ENCODE data around the gene MYMK. TPM values are rescaled to one million over a fixed set of nuclear protein-coding genes. Genes with fewer than 3 reads are reported as not detected.

Gene MYMK
- total and polyA plus RNA-seq, 7 donors = not detected

DNA sequence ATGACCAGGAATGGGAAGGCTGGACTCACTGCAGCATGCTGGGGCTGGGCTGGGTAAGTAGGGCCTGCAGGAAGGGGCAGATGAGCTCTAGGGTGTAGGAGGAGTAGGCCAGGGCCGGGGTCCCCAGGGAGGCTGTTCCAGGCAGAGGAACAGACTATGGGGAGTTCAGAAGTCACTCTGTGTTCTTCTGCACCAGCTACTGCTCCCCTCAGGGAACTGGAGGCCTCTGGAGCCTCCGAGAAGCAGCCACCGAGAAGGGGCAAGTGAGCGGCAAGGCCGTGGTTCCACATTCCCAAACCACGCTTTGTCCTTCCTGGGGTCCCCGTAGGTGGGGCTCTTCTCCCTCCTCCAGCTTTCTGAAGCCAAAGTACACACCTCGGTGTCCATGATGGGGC lies 37.4 kb downstream of the MYMK start:
- Histone ChIP-seq H3K4me1 (no peaks in the 10 kb centered on the region), H3K27ac (peak overlapping the region in 1 of 4 donors; percentile 27), H3K9me3 (no peaks in the 10 kb centered on the region), H3K27me3 (peaks cover 0 to 16% (median 0%) of the 10 kb centered on the region in 3 donors), H3K36me3 (no peaks in the 10 kb centered on the region), H3K4me3 (no peak overlapping the region)
- DNase-seq = no peak
- TF ChIP-seq EP300 (IDR thresholded peaks at IDR 0.05) (no peak), POLR2A (IDR thresholded peaks at IDR 0.05) (no peak), POLR2AphosphoS5 (IDR thresholded peaks at IDR 0.05) (no peak)
- TF ChIP-seq, protein P1, sequence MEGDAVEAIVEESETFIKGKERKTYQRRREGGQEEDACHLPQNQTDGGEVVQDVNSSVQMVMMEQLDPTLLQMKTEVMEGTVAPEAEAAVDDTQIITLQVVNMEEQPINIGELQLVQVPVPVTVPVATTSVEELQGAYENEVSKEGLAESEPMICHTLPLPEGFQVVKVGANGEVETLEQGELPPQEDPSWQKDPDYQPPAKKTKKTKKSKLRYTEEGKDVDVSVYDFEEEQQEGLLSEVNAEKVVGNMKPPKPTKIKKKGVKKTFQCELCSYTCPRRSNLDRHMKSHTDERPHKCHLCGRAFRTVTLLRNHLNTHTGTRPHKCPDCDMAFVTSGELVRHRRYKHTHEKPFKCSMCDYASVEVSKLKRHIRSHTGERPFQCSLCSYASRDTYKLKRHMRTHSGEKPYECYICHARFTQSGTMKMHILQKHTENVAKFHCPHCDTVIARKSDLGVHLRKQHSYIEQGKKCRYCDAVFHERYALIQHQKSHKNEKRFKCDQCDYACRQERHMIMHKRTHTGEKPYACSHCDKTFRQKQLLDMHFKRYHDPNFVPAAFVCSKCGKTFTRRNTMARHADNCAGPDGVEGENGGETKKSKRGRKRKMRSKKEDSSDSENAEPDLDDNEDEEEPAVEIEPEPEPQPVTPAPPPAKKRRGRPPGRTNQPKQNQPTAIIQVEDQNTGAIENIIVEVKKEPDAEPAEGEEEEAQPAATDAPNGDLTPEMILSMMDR (IDR thresholded peaks at IDR 0.05) = no peak
- intact Hi-C loops (cut with DNase I) = no loop called here
- WGBS, 2 donors = 88 to 92% methylated on average over 8 of the region's 8 CpGs

DNA sequence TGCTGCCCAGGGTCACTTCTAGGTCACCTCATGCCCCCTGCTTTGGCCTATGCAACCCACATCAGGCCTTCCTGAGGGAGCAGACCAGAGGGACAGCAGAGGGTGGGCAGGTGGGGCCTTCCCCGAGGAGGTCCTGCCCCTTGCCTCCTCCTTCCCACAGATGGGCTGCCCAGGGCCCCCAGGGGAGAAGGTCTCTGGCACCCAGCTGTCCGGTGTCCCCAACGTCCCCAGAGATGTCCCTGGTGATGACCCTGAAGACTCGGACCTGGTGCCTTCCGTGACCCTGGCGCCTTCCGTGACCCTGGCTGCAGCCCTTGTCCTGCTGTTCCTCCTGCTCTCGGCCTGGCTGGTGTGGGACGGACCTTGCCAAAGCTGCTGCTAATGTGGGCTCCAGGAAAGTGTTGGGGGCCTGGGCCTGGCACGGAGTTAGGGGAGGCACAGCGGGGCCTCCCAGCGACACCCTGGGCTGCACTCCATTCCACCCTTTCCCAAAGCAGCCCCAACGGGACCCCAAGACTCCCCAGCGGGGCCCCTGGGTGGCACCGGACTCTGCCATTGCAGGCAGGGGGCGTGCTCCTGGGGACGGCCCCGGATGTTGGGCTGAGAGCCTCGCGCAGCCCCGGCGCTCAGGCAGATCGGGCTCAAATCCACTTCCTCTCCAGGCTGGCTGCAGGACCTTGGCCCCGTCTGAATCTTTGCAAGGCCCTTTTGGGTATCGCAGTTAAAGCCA lies 39.1 kb downstream of the MYMK start:
- Histone ChIP-seq H3K4me1 (no peaks in the 10 kb centered on the region), H3K27me3 (peaks cover 0 to 16% (median 0%) of the 10 kb centered on the region in 3 donors), H3K36me3 (no peaks in the 10 kb centered on the region), H3K9me3 (no peaks in the 10 kb centered on the region), H3K4me3 (no peak overlapping the region), H3K27ac (no peak overlapping the region)
- no peak for DNase-seq
- no peak for TF ChIP-seq POLR2AphosphoS5 (IDR thresholded peaks at IDR 0.05)
- TF ChIP-seq POLR2A (IDR thresholded peaks at IDR 0.05) = no peak
- TF ChIP-seq, protein P1 (IDR thresholded peaks at IDR 0.05) = no peak
- no peak for TF ChIP-seq EP300 (IDR thresholded peaks at IDR 0.05)
- WGBS, 2 donors = 48 to 59% methylated on average over 25 of the region's 25 CpGs
- intact Hi-C loops (cut with DNase I) = loop anchor here (1.0 kb wide), 2 partner anchors 78 to 299 kb away; no protein-coding TSS in a partner anchor

DNA sequence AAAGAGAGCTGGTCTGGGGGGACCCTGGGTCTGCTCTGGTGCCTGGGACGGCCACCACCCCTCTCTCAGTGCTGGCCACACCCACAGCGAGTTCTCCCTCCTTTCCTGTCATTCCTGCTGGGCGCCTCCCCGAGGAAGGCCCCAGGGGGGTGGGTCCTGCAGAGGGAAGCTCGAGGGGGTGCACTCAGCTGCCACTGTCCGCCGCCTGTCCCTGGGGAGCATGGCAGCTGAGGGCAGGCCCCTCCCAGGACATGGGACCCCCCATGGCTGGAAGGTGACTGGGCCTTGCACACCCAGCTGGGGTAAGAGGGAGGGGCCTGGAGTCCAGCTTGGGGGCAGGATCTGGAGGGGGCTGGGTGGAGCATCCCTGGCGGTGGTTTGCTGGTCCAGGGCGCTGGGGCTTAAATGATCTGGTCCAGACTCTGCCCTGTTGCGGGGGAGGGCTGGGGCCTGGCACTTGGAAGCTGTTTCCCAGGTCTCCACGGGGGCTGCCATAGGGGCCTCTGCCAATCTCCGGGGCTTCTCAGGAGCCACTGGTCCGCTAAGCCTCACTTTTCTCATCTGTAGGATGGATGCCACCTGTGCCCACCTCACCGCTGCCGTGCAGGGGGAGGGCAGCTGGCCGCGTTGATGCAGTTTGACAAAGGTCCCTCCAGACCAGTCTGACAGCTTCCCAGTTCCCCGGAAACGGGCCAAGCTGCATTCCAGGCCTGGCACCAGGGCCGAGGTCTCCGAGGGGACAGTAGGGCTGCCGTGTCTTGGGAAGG lies 39.9 kb downstream of the MYMK start:
- intact Hi-C loops (cut with DNase I) = no loop called here
- Histone ChIP-seq H3K36me3 (no peaks in the 10 kb centered on the region), H3K27ac (no peak overlapping the region), H3K9me3 (no peaks in the 10 kb centered on the region), H3K4me3 (no peak overlapping the region), H3K4me1 (peaks cover 0 to under 1% (median under 1%) of the 10 kb centered on the region in 4 donors), H3K27me3 (peaks cover 0 to 16% (median 0%) of the 10 kb centered on the region in 3 donors)
- 45 to 71% methylated on average over 22 of the region's 22 CpGs for WGBS, 2 donors
- no peak for TF ChIP-seq EP300 (IDR thresholded peaks at IDR 0.05)
- no peak for DNase-seq

DNA sequence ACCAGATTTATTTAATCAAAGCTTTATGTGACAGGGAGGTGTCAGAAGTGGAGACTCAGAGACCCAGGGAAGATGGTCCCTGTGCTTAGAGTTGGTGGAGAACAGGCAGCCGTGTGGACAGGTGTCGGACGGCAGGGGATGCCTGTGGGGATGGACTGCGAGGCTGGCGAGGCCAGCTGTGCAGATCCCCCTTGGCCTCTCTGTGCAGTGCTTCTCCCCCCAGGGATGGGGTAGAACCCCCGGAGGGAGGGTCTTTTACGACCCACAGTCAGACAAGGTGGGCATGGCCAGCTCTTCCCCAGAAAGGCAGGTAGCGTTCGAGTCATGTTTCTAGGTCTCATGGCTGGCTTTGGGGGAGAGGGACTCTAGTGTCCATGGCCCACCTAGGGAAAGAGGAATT lies 41.1 kb downstream of the MYMK start:
- TF ChIP-seq POLR2A (IDR thresholded peaks at IDR 0.05) (no peak), POLR2AphosphoS5 (IDR thresholded peaks at IDR 0.05) (no peak), EP300 (IDR thresholded peaks at IDR 0.05) (no peak)
- TF ChIP-seq, protein P1 (IDR thresholded peaks at IDR 0.05) = no peak
- Histone ChIP-seq H3K27me3 (peaks cover 0 to 16% (median 0%) of the 10 kb centered on the region in 3 donors), H3K9me3 (no peaks in the 10 kb centered on the region), H3K4me1 (peaks cover 0 to 12% (median 11%) of the 10 kb centered on the region in 4 donors), H3K4me3 (no peak overlapping the region), H3K36me3 (no peaks in the 10 kb centered on the region), H3K27ac (no peak overlapping the region)
- intact Hi-C loops (cut with DNase I) = no loop called here
- WGBS, 2 donors = 77 to 83% methylated on average over 9 of the region's 9 CpGs
- DNase-seq = no peak

All from sigmoid colon (tissue), 7 donors.